Measurements from ENCODE around the gene PRPF18. TPM values are rescaled to one million over a fixed set of nuclear protein-coding genes. Genes with fewer than 3 reads are reported as not detected.

The PRPF18 gene
- total RNA-seq, 4 donors from 2014 or later: 21.8 to 44.0 (median 25.7) TPM

- peaks cover 23% of the 10 kb centered on the region for H3K36me3 ChIP-seq
- no peak overlapping the region for H3K27ac ChIP-seq
- TF ChIP-seq POLR2AphosphoS5 (IDR thresholded peaks at IDR 0.05): no peak
- no peak for TF ChIP-seq CTCF (IDR thresholded peaks at IDR 0.05)
- TF ChIP-seq EP300 (IDR thresholded peaks at IDR 0.05): no peak
- TF ChIP-seq POLR2A (IDR thresholded peaks at IDR 0.05): no peak
- no peak for DNase-seq (ENCODE audit: low spot score in 2 of 2)
- no peaks in the 10 kb centered on the region for H3K27me3 ChIP-seq
- no peak overlapping the region for H3K4me3 ChIP-seq
- no peaks in the 10 kb centered on the region for H3K9me3 ChIP-seq
- H3K4me1 ChIP-seq: no peaks in the 10 kb centered on the region
- WGBS: 82% methylated on average over 3 of the region's 3 CpGs
Observed at GRCh38 chr10:13632440-13632839, 45.7 kb downstream of the PRPF18 start.

- Histone ChIP-seq H3K4me1 (no peaks in the 10 kb centered on the region), H3K27ac (peak overlapping the region; percentile 10), H3K9me3 (no peaks in the 10 kb centered on the region), H3K27me3 (no peaks in the 10 kb centered on the region), H3K4me3 (no peak overlapping the region), H3K36me3 (peaks cover 20% of the 10 kb centered on the region)
- no peak for DNase-seq (ENCODE audit: low spot score in 2 of 2)
- WGBS: 86% methylated on average over 5 of the region's 5 CpGs
- TF ChIP-seq CTCF (IDR thresholded peaks at IDR 0.05) (no peak), EP300 (IDR thresholded peaks at IDR 0.05) (no peak), POLR2A (IDR thresholded peaks at IDR 0.05) (no peak), POLR2AphosphoS5 (IDR thresholded peaks at IDR 0.05) (no peak)
Observed at GRCh38 chr10:13632884-13633440, 46.2 kb downstream of the PRPF18 start.

- Histone ChIP-seq H3K36me3 (peaks cover 17% of the 10 kb centered on the region), H3K27me3 (no peaks in the 10 kb centered on the region), H3K9me3 (no peaks in the 10 kb centered on the region), H3K4me3 (no peak overlapping the region), H3K27ac (peak overlapping the region; percentile 10), H3K4me1 (no peaks in the 10 kb centered on the region)
- no peak for DNase-seq (ENCODE audit: low spot score in 2 of 2)
- TF ChIP-seq POLR2AphosphoS5 (IDR thresholded peaks at IDR 0.05): peak in 1 of 3 donors; percentile 25
- TF ChIP-seq CTCF (IDR thresholded peaks at IDR 0.05): no peak
- WGBS: 83% methylated on average over 7 of the region's 7 CpGs
Observed at GRCh38 chr10:13633689-13634088, 46.9 kb downstream of the PRPF18 start.

- Histone ChIP-seq H3K4me3 (no peak overlapping the region), H3K36me3 (peaks cover 20% of the 10 kb centered on the region), H3K4me1 (no peaks in the 10 kb centered on the region), H3K27me3 (no peaks in the 10 kb centered on the region), H3K9me3 (no peaks in the 10 kb centered on the region), H3K27ac (no peak overlapping the region)
- 84% methylated on average over 6 of the region's 6 CpGs for WGBS
- DNase-seq (ENCODE audit: low spot score in 2 of 2): no peak
- TF ChIP-seq POLR2AphosphoS5 (IDR thresholded peaks at IDR 0.05) (no peak), CTCF (IDR thresholded peaks at IDR 0.05) (no peak), POLR2A (IDR thresholded peaks at IDR 0.05) (no peak), EP300 (IDR thresholded peaks at IDR 0.05) (no peak)
Observed at GRCh38 chr10:13634207-13634606, 47.4 kb downstream of the PRPF18 start.

- no peak for DNase-seq (ENCODE audit: low spot score in 2 of 2)
- Histone ChIP-seq H3K4me1 (no peaks in the 10 kb centered on the region), H3K36me3 (peaks cover 23% of the 10 kb centered on the region), H3K27ac (no peak overlapping the region), H3K4me3 (no peak overlapping the region), H3K27me3 (no peaks in the 10 kb centered on the region), H3K9me3 (peaks cover 2% of the 10 kb centered on the region)
- WGBS: 92% methylated on average over 4 of the region's 4 CpGs
- TF ChIP-seq CTCF (IDR thresholded peaks at IDR 0.05) (no peak), EP300 (IDR thresholded peaks at IDR 0.05) (no peak), POLR2AphosphoS5 (IDR thresholded peaks at IDR 0.05) (no peak)
Observed at GRCh38 chr10:13636776-13637175, 50.0 kb downstream of the PRPF18 start.
